GM18873 (cell line): ENCODE measurements around the gene CAMTA1.

Experiments
- ATAC-seq: cut with Tn5 transposase; IDR thresholded peaks from one replicate; pipeline ENCODE4 v1.9.1; 2021; ENCODE audit warnings: mild to moderate bottlenecking, moderate library complexity, moderate number of reproducible peaks; ENCODE audit not compliant: unreplicated experiment, low FRiP score

Gene CAMTA1

DNA sequence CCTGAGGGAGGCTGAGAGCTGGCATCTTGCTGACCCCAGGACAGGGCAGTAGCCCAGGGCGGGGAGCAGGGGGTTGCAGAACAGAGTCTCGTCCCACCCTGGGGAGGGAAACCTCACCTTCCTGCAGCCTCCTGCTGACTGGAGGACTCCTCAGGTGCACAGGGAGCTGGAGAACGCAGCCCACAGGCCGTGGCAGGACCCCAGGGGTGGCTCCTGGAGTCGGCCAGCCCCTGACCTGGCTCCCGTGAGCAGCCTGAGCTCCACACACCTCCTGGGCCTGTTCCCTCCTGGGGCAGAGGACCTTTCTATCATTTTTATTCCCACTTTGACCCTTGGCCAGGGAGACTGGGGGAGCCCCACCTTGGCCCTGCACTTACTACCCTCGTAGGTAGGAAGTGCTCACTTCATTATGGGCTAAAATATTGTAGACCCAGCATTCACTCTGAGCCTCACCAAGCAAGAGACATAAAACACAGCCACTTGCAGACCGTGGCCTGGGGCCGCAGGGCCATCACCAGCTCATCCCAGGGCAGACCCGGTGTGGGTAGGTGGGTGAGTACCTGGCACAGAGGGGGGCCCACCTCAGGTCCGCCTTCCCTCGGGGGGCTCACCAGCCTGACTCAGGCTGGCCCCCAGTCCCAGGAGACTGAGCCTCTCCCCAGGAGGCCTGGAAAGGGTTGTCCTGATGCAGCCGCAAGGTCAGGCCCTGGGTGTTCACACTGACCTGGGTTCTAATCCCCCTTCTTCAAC, 698.6 kb downstream of the CAMTA1 start:
- ATAC-seq: no peak

DNA sequence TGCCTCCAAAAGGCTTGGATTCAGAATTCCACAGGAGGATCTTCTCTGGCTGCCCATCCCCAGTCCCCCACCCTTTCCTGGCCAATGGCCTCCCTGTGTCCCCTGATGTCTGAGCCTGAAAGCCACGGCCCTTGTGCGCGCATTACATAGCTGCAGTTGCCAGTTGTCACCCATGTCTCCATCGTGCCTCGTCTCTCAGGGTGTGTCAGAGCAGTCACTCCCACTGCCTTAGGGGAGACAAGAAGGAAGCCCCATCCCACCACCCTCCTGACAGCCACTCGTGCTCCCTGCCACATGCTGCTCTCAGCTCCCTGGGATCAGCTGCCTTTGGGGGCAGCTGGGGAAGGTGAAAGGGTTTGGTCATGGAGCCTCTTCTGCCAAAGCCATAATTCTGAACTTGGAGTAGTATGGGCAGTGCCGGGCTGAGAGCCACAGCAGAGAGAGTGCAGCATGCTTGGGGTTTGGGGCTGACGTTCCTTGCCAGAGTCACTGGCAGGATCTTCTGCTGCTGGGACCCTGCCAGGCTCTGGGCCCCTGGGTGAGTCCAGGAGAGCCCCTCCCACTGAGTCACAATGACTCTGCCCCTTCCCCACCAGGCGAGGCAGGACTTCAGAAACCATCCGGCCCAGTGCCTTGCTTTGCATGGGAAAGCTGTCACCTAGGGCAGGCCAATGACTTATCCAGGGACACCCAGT, 700.0 kb downstream of the CAMTA1 start:
- no peak for ATAC-seq

DNA sequence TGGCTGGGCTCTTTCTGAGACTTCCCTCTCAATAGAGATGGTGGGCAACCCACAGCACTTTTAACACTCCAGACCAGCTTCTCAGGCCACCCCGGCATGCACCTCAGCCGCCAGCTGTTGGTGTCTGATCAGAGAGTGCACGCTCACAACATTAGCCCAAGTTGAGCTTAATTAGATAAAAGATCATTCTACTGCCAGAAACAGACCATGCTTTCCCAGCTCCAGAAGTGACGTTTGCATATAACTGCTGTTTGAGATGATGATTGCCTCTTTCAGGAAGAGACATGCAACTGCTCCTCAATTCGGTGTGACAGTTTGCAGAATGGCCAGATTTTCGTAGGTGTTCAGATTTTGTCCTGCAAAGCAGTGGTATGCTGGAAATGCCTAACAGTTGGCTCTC, 700.6 kb downstream of the CAMTA1 start:
- ATAC-seq: no peak

DNA sequence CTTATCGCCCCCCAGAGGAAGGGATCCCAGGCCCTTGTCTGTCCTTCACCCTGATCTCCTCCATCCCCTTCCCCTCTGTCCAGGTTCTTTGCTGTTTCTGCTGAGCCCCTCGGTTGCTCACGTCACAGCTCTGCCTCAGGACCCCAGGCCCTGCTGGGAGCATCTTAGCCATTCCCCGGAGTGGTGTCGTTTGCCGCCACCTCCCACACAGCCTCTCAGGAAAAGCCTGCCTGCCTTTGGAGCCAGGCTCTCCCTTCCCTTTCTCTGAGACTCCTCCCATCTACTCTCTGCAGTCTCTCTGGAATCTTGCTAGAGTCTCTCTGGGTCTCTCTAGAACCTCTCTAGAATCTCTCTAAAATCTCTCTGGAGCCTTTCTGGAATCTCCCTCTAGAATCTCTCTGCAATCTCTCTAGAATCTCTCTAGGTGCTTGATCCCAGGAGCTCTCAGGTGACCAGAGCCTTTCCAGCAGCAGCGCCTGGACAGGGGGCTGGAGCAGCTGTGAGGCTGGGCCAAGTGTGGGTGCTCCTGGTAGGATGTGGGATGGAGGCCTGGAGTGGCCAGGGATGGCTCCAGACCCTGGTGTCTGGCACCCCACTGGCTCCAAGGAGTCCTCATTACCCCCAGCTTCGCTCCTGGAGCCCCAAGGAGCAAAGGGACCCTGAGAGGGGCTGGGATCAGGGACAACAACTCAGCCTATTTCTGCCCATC, 702.7 kb downstream of the CAMTA1 start:
- ATAC-seq: no peak

DNA sequence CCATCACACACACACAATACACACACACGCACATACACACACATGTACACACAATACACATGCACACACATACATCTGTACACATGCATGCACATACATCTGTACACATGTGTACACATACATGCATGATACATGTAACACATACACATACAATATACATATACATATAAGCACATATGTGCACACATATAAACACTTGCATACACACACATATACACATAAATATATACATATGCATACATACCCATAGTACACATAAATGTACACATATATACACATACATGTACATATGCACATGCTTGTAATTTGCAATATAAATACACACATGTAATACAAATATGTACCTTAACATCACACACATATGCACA, 703.2 kb downstream of the CAMTA1 start:
- no peak for ATAC-seq

DNA sequence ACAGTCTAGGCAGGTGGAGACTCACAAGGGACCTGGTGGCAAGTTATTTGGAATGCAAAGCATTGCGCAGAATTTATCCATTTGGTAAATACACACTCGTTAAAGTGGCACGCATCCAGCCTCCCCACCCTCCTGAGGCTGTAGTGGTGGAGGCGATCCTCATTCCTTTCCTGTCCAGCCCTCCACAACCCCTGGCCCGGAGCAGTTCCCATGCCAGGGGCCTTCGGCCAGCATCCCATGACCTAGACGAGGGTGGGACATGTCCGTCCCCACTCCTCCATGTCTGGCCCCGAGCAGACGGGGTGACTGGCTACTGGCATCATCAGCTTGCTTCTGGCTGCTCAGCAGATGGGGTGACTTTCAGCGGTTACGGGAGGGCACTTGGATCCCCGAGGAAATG, 704.3 kb downstream of the CAMTA1 start:
- ATAC-seq: no peak

DNA sequence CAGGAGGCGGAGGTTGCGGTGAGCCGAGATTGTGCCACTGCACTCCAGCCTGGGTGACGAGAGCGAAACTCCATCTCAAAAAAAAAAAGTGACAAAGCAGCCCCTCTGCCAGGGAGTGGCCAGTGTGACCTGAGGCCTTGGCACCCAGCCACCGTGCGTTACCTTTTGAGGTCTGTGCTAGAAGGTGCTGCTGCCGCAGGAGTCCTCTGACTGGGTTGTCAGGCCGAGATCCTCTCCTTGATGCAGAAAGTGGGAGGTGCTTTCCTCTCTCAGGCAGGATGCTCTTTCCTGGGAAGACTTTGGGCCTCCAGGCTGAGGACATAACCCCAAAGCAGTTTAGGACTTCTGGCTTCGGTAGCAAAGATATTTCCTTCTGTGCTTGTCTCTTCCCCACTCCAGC, 705.3 kb downstream of the CAMTA1 start:
- no peak for ATAC-seq

DNA sequence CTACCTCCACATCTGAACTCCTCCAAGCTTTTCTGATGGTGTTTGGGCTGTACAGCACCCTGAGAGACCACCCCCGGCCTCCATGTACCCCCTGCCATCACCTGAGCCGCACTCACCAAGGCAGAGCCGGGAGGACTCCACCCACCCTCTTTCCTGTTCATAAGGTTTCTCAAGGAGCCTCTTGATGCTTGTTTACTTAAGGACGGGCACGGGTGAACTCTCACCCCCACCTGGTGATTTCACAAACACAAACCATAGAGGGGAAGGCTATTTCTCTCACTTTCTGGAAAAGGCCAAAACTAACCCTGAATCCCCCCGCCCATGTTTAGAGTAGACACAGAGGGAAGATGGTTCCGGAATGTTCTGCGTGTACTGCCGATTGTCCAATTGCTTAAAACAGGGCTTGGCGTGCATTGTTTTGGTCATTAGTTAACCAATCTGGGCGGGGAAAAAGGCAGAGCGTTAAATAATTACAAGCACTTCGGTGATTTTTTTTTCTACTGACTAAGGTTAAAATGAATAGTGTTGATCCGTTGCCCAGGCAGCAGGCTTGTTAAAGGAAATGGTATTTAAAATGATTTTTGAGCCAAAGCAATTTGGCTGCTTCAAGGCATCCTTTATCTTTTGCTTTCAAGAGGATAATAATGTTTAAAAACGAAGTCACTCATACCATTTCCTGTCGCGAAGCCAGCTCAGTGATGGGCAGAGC, 706.0 kb downstream of the CAMTA1 start:
- no peak for ATAC-seq

DNA sequence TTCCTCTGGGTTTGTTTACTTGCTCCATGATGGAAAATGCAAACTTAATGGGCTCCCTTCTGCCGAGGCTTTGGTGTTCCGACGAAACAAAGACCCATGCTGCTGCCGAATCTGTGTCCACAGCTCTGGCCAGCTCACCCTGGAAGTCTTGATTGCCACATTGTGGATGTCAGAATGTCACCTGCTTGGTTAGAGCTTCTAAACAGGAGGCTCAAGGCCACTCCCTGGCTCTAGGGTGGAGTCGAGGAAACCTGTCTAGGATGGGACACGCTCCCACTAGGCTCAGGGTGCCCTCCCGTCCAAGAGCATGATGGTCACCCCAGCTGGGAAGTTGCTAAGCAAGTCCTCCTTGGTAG, 706.5 kb downstream of the CAMTA1 start:
- no peak for ATAC-seq

DNA sequence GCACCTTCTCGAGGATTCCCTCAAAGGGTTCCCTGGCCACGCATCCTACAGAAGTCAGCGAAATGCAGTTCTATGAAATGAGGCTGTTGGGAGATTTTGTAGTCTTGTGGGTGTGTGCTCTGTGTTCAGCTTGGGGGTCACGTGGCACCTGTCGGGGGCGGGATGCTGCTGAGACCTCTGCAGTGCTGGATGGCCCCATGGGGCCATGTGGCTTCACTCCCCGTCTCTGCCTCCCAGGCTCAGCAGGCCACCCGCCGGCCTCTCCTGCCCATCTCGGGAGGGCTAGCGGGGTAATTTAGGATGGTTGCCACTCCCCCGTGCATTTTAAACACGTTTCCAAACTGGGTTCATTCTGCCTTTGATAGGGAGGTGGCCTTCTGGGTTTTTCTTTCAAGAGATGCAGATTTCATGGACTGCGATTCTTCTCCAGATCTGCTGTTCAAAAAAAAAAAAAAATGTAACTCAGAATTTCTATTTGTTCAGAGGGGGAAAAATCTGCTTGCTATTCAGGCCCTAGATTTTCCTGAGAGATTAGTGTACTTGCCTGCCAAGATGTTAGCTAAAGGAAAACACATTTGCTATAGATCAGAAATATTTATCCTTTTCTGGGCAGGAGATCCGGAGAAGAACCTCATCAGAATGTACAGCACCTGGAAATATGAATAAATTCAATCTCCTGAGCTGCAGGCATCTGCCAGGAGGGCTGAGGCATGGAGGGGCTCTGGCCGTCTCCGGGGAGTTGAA, 708.6 kb downstream of the CAMTA1 start:
- ATAC-seq: no peak

DNA sequence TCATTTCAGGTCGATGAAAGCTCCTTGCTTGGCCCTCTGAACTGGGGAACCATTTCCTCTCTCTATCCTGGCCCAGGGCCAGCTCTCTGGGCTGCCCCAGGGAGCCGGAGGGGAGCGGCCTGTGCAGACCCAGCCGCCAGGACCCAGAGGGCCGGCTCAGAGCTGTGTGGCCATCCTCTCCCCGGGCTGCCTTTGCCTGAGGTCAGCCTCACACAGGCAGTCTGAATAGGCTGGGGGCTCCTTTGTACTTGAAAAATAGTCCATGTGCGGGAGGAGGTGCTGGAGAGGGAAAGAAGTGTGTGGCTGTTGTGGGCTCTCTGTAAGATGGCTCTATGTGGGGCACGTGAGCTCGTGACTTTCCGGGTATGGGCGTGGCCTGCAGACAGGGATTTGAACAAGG, 710.7 kb downstream of the CAMTA1 start:
- no peak for ATAC-seq

DNA sequence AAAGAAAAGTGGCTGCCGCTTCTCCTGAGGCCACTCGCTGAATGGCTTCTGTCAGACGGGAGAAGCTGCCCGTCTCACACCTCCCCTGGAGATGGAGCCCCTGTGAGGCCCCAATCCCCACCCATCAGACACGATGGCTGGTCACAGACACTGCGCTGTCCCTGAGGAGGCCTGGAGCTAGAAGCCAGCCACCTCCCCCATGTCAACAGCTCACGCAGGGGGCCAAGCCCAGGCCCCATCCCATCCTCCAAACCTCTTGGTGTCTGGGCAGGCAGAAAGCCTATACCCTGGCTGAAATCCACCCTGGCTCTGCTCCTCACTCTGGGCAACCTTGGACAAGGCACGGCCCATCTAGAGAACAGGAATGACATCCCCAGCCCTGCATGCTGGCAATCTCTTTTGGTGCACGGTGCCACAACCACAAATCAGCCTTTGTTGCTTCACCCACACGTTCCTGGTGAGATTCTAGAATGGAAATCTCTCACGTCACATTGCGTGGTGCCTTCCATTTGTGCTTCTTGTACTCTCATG, 711.9 kb downstream of the CAMTA1 start:
- no peak for ATAC-seq

DNA sequence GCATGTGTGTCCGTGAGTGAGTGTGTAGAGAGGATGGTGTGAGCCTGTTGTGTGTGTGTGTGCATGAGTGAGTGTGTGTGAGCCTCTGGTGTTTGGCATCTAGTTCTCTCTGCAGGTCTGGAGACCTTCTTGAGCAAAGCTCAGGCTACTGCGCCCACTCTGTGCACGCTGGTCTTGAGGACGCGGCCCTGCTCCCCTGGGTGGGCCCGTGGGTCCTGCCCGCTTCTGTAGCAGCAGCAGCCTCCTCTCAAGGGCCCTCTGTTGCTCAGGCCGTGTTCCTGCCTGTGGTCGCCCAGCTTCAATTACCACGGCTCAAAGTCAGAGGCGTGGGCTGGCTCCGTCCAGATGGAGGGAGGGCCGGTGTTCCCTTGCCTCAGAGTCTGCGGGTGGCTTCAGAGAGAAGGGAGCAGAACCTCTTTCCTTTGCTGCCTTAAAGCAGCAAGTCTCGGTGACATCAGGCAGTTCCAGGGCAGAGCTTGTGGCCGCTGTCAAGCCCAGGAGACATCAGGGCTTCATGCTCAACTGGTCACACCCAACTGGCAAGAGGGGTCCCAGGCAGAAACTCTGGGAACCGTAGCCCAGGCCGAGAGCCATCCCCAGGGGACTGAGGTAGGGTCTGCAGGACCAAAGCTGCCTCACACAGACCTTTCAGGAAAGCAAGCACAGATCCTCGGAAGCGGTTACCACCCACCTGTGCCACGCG, 715.3 kb downstream of the CAMTA1 start:
- no peak for ATAC-seq

DNA sequence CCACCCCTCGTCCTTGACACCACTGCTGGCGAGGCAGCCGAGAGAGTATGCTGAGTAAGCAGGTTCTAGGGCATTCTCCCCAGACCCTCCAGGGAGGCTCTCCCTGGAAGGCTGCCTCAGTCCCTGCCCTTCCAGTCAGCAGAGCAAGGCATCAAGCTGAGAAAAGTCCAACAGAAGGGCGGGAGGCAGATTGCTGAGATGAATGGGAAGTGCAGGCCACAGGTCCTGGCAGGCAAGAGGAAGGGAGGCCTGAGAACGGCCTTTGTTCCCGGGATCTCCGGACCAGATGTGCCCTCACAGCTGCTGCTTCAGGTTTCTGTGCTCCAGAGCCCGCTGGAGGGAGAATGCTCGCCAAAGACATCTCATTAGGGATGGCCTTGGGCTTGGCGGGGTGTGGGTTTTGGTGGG, 715.8 kb downstream of the CAMTA1 start:
- no peak for ATAC-seq

DNA sequence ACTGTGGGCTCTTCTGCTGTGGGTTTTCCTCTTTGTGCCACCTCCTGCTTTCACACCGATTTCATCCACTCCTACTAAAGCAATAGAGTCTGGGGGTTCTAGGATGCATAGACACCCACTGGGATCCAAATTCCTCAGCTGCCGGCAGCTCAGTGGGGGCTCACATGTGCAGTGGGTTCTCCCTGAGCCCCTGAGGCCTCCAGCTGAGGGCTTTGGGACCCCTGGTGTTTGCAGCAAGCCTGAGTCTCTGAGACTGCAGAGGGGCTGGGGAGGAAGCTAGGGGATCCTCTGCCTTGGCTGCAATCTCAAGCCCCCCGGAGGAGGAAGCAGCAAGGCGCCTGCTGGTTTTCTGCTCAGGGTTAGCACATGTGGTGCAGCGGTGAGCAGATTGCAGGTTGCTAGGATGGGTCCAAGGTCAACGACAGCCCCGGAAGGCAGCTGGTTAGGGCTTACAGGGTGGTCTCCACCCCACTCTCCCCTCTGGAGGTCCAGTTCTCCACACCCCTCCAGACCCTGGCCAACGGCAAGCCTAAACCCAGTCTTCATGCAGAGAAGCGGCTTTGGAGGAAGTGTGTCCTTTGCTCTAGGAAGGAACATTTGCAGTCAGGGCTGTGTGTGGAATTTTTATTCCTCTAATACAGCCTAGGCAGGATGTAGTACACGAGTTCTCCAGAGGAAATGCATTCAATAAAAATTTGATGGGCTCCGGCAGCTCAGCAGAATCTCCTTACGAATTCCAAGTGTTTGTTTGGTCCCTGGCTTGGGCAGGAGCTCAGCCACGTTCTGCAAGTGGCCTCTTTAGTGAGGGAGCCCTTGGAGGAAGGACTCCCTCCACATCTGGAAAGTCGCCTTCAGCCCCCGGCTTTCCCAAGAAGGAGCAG, 716.7 kb downstream of the CAMTA1 start:
- no peak for ATAC-seq

DNA sequence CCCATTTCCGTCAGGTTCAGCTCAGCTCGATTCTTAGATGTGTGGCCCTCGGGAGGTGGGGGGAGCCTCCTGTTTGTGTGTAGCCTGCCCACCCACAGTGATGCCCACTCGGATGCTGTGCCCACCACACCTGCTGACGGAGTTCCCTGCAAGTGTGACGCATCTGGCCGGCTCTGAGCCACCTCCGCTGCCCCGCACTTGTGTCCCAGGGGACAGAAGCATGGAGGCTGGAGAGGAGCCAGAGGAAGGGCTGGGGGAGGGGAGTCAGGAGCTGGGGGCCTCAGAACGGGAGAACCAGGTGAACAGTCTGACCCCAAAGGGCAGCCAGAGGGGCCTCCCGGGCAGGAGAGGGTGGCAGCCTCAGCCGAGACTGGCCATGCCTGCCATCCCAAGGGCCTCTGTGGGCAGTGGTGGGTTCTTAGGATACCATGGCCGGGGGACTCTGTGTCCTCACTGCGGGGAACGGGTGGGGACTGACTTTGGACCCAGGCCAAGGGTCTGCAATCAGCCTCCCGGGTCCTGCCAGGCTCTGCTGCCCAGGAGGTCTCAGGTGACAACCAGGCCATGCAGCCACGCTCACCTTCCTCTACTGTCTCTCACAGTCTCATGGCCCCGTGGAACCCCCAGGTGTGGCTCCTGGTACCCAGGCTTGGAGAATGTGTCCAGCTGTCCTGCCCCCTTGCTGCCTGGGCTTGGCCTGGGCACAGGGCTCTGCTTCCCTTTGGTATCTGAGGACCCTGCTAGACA, 718.6 kb downstream of the CAMTA1 start:
- ATAC-seq: no peak

DNA sequence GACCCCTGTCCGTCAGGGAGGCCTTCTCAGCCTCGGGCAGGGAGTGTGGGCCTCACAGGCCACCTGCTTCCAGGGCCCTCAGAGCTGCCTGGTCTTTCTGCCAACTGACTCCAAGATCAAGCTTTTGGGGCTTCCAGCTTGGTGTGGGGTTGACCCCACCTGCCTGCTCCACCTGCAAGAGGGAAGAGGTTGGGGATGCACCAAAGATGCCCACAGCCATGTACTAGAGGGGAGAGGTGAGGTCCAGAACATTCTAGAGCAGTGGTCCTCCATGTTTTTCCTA, 719.1 kb downstream of the CAMTA1 start:
- no peak for ATAC-seq

DNA sequence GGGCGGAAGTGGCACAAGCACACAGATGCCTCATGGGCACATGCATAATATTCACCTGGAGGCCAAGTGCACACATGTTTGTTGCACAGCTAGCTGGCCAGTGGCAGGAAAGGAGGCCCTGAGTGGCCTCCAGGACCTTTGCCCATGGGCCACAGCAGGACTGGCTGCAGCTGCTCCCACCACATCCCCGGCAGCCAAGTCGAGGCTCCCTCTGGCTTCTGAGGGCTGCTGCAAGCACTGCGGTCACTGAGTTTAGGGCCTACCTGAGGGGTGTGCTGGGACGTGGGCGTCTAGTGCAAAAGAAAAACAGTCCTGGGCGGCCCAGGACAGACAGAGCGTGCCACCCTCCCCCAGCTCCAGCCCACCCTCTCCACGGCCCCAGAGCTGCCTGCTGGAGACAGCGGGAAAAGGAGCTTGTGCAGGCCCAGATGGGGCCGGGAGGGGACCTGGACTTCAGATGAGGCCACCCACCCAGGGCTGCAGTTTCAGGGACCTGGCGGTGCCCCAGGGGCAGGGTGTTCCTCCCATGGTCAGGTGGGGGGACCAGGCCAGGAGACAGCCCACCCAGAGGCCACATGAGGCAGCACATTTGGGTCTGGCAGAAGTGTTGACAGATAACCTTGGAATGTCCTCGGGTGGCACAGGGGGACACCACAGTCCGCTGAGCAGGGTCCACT, 720.0 kb downstream of the CAMTA1 start:
- no peak for ATAC-seq
